Left cardiac atrium (tissue), 4 donors: ENCODE results near the gene FBXW9. TPM values are rescaled to one million over a fixed set of nuclear protein-coding genes. Genes with fewer than 3 reads are reported as not detected.
"Not testable (repeated sequence)": the region's sequence is repeated elsewhere in the genome, so short reads cannot be mapped to it uniquely, and the experiment has no call there.

Experiments
- ATAC-seq, 2 donors: fragments of 200-7000 bp; cut with Tn5 transposase; one replicate each; pipeline ENCODE4 v1.9.1; 2020; ENCODE audit warnings: mild to moderate bottlenecking in 2 of 2, moderate library complexity in 2 of 2
- DNase-seq: peaks from one replicate; pipeline ENCODE4 v3.0.0-alpha.2; 2020
- intact Hi-C, 2 donors: fragments of 100-400 bp; cut with DNase I; formaldehyde crosslinking; loops; one replicate each; pipeline versions ENCODE4 v1.14.1 to v1.15.1; 2022 to 2023
- long read RNA-seq: library from polyadenylated mRNA; unstranded; transcript quantifications from one replicate; pipeline ENCODE4 v2.0.0, GENCODE V29; 2021
- total RNA-seq, 2 donors: library from RNA; stranded (reverse); fragmentation: NEBNext Ultra II Directional; extraction: Animal tissue kit (Norgen Biotek cat#: 25700); gene quantifications; one replicate each; pipeline ENCODE4 v1.2.1, GENCODE V29; 2021
- donor health status: DM: no; HTN: yes; CAD: no.
- donor health status: DM: no; HTN: yes; CAD: no; lungs with severe emphysema.
- donor health status: DM: yes; HTN: yes; CAD: no.
- donor health status: Dilated cardiomyopathy.

Gene FBXW9
- 1 to 10 TPM; 1.4 to 2.3 TPM for total RNA-seq
- long read RNA-seq, transcript FBXW9-201 (10 exons, 1,738 nt), result major isoform, 5 of 6 reads
- long read RNA-seq, partial matches to known transcripts, result 0 of 6 reads
- long read RNA-seq, other reads (novel, unspliced or antisense), result 1 of 6 reads

- DNase-seq, result peak; percentile 95
- ATAC-seq, result peak; percentile 93 to 97
- intact Hi-C loops, result no loop called here
Measured at GRCh38 chr19:12696366-12697335, at the start of gene FBXW9. TSS of gene FBXW9 (minus strand) at chr19:12696631. CDS start at chr19:12696581, 50 bp downstream.

DNA sequence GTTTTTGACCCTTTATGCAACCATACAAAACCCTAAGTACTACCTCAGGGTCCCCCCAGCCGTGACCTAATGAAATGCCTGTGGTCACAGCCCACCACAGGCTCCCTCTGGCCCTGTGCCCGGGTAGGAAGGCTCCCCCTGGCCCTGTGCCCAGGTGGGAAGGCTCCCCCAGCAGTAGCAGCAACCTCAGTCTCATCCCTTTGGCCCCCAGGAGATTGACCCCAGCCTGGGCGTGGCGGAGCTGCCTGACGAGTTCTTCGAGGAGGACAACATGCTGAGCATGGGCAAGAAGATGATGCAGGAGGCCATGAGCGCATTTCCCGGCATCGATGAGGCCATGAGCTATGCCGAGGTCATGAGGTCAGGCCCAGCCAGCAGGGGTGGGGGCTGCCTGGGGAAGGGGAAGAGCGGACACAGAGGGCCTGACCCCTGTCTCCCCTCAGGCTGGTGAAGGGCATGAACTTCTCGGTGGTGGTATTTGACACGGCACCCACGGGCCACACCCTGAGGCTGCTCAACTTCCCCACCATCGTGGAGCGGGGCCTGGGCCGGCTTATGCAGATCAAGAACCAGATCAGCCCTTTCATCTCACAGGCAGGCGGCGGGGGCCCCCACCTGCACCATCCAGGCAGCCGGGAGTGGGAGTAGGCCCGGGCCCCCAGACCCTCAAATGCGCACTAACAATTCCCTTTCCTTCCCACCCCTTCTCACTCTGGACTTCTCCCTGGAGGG, 48.9 kb upstream of the FBXW9 start:
- no peak for ATAC-seq
- intact Hi-C loops, result no loop called here
- no peak for DNase-seq

DNA sequence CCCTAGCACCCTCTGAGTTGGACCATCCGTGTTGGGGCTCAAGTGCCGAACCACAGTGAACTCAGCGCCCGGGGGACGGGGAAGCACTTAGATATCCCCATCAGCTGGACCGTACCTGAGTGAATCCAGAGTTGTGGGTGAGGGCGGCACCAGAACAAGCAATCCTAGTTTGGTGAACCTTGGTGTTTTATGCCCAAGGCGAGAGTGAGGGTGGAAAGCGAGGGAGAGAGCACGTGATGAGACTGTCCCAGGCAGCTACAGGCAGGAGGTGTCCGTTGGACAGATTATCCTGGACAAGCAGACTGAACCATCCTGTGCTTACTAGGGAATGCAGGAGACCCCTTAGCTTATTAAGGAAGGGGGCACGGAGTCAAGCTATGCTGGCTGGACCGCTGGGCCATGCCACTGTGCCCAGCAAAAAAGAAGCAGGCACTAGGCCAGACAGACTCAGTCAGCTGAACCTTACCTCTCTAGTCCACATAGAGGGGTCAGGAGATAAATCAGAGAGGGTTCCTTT, 41.5 kb upstream of the FBXW9 start:
- ATAC-seq, result no peak
- no peak for DNase-seq
- intact Hi-C loops, result no loop called here

DNA sequence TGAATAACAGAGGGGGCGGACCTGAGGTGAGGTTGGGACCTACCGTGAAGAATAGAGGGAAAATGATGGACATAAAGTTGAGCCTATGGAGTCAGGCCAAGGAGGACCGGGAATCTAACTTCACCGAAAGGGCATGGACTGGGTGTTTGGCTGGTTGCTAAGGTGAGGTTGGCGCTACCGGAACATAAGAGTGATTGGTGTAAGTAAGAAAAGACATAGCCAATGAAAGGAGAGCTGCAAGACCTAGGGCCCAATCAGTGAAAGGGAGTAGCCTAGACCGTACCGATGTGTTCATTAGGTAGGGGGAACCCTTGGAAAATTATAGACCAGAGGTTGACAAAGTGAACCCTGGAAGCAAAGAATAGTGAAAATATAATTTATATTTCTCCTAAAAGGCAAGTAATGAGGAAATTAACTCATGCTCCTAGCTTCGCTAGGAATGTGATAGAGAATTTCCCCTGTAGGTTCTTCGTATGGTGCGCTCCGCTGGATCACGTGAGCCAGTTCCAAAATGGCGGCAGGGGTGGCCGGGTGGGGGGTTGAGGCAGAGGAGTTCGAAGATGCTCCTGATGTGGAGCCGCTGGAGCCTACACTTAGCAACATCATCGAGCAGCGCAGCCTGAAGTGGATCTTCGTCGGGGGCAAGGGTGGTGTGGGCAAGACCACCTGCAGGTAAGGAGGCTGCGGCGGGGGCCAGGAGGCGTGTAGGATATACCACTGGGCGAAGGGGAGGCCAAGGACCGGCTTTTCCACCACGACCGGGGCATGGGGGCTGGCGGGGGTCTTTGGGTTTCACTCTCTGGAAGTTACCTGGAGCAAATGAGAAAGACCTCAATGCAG, 40.8 kb upstream of the FBXW9 start, which contains the start of gene GET3:
Gene GET3 (plus strand): TSS at position 503 of the 840 bp plus-strand sequence. CDS start 9 bp downstream, at position 512.
- ATAC-seq, result peak; percentile 91 to 93
- intact Hi-C loops, result no loop called here
- DNase-seq, result peak; percentile 81

- no peak for ATAC-seq
- intact Hi-C loops, result no loop called here
- DNase-seq, result no peak
Measured at GRCh38 chr19:12733369-12734214, 37.2 kb upstream of the FBXW9 start.

DNA sequence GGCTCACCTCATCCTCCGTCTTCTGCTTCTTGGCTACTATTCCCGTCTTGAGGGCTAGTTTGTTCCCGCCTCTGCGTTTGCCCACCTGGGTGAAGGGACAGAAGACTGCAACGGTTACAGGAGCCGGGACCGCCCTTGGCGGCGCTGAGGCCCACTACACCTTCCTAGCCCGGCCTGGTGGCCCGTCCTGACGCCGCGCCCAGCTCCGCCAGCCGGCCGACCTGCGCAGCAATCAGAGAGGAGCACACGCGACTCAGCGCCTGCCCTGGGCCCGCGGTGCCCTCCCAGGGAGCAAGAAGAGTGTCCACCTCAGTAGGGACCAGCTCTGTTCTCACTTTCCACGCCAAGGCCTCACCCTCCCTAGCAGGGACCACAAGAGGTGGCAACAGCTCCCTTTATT, 34.9 kb upstream of the FBXW9 start:
- intact Hi-C loops, result no loop called here
- DNase-seq (no peak), ATAC-seq (no peak)

DNA sequence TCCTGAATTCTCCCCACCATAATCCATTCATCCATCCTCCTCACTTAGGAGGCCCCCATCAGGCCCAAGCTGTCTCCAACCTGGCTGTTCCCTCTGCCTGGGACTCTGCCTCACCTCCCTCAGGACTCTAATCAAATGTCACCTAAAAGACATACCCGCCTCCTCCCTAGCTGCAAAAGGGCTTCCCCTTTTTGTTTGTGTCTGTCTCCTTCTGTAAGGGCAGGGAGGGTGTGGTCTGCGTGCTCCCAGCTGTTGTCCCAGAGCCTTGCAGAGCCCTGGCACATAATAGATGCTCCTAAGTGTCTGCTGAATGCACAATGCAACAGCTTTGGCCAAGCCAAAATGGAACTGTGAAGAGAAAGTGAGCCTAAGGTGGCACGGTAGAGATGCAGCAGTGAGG, 33.6 kb upstream of the FBXW9 start:
- ATAC-seq, result no peak

DNA sequence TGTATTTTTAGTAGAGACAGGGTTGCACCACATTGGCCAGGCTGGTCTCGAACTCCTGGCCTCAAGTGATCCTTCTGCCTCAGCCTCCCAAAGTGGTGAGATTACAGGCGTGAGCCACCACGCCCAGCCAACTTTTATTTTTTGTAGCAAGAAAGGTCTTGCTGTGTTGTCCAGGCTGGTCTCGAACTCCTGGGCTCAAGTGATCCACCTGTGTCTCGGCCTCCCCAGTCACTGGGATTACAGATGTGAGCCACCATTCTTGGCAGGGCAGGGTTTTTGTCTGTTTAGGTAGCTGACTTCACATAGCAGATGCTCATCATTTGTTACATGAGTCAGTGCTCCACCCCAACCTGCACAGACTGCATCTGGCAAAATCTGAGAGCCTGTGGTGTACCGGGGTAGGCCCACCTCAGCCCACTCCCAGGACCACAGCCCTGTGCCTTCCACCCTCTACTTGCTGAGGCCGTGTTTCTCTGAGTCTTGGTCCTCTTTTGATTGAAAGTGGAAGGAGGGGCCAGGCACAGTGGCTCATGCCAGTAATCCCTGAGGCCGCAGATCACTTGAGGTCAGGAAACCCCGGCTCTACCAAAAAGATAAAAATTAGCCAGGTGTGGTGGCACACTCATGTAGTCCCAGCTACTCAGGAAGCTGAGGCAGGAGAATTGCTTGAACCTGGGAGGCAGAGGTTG, 31.5 kb upstream of the FBXW9 start:
- intact Hi-C loops, result no loop called here

More for the DNA sequence above, 33.6 kb upstream of the FBXW9 start:
- intact Hi-C loops, result no loop called here
- DNase-seq, result no peak

DNA sequence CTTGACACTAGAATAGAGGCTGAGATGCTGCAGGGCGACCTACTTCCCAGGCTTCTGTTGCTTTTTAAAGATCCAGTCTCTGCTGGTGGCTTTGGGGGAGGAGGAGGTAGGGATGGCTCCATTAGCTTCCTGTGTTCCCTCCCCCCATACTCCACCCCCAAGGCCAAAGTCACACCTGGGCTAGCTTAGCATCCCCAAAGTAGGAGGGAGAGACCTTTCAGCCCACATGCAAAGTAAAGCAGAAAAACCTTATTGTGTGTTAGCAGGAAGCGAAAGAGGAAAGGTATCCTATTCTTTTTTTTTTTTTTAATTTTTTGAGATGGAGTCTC, 30.5 kb upstream of the FBXW9 start:
- intact Hi-C loops, result no loop called here
- no peak for DNase-seq
- no peak for ATAC-seq

More for the DNA sequence above, 31.5 kb upstream of the FBXW9 start:
- no peak for ATAC-seq
- DNase-seq, result no peak

DNA sequence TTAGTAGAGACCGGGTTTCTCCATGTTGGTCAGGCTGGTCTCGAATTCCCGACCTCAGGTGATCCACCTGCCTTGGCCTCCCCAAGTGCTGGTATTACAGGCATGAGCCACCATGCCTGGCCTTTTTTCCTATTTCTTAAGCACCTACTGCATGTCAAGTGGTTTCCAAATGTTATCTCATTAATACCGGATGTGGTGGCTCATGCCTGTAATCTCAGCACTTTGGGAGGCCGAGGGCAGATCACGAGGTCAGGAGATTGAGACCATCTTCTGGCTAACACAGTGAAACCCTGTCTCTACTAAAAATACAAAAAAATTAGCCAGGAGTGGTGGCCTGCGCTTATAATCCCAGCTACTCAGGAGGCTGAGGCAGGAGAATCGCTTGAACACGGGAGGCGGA, 29.2 kb upstream of the FBXW9 start:
- intact Hi-C loops, DNase-seq, ATAC-seq: not testable (repeated sequence)

DNA sequence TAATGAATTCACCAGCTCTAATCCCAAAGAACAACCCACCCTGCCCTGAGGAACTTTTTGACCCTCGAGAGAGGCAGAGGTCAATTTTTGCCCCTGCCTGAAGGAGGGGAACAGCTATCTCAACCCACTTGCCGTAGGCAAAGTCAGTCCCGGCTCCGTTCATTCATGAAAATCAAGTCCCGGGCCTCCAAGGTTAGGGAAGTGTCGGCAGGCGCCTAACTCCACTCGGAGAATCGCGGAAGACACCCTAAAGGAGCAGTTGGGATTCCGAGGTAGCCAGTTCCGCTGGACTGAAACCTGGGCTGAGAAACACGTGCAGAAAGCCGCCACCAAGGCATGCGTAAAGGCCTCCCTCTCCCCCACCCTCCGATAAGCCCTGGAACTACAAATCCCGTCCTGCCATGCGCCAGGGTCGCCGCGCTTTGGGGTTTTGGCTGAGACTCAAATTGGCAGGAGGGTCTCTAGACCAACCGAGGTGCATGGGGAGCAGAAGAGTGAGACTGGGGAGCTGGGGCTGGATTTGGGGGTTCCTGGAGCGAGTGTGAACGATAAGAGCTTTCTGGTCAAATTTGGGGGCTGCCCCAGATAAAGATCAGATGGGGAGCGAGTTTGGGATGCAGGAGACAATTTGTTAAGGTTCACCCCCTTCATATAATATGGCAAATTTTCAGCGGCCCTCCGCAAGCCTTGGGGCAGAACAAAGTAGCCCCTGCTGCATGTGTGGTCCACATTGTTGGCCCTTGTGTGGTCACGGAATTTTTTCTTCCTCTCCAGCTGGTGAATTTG, 27.4 kb upstream of the FBXW9 start, which contains the start of gene TNPO2:
Gene TNPO2 (minus strand): TSS at position 292 of the 786 bp plus-strand sequence. CDS start 2,955 bp downstream, outside the sequence.
- DNase-seq (peak; percentile 68), ATAC-seq (peak; percentile 21 to 61)
- intact Hi-C loops, result no loop called here

DNA sequence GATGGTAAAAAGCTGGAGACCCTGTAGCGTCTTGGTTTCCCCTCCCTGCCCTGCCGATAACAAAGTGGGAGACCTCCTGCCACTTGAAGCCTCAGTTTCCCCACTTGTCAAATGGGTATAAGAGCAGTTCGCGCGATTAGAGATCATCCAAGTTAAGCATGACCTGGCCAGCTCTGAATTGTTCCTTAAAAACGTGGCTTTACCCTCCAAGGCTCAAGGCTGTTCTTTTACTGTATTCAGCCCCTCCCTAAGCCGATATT, 26.9 kb upstream of the FBXW9 start:
- intact Hi-C loops, result no loop called here
- no peak for ATAC-seq
- DNase-seq, result no peak

DNA sequence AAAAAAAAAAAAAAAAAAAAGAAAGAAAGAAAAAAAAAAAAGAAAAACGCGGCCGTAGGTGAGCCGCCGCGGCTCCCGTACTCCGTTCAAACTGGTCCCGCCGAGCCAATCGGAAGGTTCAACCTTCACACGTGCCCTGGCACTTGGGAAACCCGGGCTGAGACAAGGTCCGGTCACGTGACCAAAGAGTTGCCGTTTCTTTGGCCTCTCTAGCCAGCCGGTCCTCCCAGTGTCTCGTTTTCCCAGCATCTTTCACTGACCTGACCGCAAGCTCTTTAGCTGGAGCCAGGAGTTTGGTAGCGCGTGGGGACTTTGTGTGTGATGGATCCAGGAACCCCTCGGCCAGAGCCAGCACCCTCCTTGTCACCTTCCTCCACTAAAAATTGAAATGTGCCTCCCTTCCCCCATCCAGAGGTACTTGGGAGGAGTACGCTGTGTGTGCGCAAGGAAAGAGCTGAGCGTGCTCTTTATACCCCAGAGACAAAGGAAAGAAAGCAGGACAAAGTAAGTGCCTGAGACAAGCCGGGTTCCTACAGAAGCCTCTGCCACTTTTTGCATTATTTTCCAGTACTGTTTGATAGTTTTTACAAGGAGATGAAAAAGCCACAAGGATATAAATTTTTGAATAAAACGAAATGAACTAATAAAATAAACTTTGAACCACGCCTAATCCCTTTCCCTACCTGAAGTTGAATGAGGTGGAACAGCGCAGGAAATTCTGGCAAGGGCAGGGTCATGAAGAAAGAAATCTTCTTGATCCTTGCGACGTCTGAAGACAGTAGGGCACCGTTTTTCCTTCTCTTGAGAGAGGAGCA, 26.3 kb upstream of the FBXW9 start:
- ATAC-seq (peak; percentile 92 to 94), DNase-seq (peak; percentile 99)
- intact Hi-C loops, result no loop called here

DNA sequence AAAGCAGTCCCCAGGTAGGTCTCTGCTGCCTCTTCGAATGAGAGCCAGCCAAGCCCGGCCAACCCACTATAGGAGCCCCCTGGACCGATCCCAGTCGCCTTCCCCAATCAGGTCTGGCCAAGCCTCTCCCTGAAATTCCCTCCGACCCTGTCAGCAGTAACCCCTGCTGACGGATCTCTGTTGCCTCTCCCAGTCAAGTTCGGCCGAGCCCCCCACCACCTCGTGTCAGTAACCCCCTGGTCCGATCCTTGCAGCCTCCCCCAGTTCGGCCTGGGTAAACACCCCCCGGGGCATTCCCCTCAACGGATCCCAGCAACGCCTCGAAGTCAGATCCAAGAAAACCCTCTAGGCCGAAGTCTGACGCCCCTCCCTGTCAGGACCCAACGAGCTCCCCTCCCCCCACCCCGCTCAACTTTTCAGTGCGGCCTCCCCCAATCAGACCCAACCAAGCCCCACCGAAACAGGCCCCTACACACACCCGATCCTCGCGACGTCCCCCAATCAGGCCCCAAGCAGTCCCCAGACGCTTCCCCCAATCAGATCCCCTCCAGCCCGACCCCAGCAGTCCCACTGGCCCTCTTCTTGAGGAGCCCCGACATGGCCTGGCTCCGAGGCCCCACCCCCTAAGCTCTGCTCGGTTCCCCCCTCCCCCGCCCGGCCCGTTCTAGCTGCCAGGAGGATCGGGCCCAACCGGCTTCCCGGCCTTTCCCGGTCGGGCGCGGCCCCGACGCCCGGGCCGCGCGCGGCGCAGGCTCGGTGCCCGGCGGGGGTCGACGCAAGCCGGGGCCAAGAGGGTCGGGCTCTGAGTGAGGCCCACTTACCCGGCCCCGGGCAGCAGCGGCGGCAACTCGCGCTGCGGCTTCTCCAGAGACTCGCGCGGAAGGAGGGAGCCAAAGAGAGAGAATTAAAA, 25.5 kb upstream of the FBXW9 start:
- ATAC-seq, result peak; percentile 66 to 69
- intact Hi-C loops, result no loop called here

More for the DNA sequence above, 25.5 kb upstream of the FBXW9 start:
- peak; percentile 83 for DNase-seq
